Hematopoietic multipotent progenitor cell treated with erythropoietin and hydrocortisone succinate and interleukin-3 and kit ligand, for 4 days (in vitro differentiated cells): ENCODE measurements around the gene SLC7A1.

Experiments used
- DNase-seq: peaks from one replicate; pipeline ENCODE4 v3.0.0-alpha.2; 2015

Gene SLC7A1

DNA sequence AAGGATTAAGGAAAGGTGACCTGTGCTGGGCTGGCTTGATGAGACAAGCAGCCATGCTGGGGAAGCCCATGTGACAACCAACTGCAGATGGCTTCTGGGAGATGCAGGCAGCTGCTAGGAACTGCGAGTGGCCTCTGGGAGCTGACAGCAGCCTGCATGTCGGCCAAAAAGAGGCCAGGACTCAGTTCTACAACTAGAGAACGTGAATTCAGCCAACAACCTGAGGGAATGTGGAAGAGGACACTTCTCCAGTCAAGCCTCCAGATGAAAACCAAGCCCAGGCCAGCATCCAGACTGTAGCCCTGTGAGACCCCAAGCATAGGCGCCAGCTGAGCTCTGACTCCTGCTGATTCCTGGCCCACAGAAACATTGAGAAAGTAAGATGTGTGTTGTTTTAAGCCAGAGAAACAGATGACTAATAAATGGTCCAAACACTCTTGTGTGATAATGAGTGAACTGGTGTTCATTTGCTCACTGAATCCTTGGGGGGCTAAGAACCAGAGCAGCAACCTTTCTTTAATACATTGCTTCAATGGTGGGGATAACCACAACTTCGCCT, 45.0 kb downstream of the SLC7A1 start:
- no peak for DNase-seq

DNA sequence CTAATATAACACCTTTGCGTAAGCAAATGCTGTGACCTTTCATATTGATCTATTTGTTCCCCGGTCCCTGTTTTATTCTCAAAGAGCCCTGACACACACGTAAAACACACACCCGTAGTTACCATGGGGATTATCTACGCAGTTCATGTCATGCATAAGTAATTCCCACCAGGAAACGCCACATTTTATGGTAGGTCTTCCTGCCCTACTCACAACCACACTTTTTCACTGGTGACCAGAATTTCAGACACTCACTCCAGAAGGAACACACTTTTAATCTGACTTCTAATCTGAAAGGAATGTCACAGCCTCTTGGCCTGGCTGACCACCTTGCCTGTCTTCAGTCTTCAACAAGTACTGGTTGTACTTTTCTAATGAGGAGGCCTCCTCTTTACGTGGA, 46.8 kb downstream of the SLC7A1 start:
- DNase-seq: peak; percentile 47

DNA sequence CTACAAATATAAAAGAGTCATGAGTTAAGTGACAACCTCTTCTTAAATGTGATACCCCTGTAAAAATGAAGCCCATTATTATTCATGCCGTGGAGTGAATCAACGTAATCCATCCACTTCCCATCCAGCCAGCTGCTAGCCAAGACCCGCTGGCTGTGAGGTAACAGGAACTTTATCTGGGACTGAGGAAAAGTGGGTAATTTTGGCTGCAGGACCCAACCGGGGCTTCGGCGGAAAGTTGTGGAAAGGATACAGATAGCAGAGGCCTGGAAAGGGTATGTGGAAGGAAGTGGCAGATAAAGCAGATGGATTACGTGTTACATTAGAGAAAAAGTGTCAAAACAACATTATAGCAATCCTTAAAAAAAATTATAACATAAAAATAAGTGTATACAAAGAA, 48.3 kb downstream of the SLC7A1 start:
- peak; percentile 29 for DNase-seq

DNA sequence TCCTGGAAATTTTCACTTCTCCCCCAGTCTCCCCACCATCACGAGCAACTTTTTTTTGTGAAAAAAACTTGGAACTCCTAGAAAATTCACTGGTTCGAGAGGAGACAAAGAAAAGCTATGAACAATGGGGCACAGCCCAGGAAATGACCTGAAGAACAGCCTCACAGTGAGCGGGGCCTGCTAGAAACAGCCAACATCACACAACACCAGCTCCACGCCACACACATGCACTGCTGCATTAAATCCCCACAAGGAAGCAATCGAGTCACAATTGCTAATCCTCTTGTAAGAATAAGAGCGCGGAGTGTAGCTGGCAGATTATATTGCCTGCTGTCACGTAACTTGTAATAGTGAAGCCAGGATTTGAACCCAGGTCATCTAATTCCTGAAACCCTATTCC, 48.8 kb downstream of the SLC7A1 start:
- DNase-seq: no peak

DNA sequence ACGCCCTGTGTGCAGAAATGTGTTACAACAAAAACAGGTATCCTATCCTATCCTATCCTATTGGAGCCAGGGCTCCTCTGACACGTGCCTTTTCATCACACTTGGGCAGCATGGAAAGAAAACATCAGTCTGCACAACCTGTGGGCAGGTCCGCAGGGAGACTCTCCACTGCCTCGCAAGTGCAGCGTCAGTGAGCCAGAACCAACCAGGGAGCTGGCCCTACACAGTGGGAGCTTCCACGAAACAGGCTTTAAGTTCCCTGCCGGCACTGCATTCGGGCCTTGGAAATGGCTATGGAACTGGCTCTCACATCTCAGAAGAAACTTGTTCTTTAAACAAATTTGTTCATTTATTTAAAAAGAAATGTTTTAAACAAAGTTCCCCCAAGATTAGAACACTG, 49.5 kb downstream of the SLC7A1 start:
- DNase-seq: no peak

DNA sequence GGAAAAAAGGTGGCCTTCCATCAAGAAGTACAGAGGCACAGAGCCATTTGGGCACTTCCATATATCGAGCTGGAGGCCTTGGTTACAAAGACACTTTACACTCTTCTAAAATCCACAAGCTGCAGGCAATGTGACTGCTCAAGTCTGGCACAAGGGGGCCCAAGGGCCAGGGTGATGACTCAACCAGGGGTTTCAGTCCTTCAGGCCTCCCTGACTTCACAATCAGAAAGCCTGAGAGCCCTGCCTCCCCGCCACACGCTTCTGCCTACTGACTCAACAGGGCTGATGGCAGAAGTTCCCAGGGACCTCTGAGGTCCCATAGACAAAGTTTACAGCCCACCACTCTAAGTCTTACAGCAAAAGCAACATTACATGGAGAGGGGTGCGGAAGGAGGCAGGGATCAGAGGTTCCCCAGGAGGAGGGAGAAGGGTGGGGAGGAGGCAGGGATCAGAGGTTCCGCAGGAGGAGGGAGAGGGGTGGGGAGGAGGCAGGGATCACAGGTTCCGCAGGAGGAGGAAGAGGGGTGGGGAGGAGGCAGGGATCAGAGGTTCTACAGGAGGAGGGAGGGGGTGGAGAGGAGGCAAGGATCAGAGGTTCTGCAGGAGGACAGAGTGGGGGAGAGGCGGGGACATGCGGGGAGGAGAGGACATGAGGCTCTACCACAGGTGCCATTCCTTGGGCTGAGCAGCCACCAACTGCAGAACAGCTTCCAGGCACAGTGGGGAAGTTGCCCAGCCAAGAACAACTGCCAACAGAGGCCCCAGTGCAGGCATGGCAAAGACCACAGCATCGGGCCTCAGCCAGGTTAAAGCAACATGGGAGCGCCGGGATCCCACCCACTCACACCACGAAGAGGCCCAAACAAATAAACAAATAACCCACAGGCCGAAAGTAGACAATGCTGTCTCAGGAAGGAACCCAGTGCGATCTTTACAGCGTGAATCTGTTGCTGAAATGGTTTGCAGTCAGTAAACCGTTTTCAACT, 52.0 kb downstream of the SLC7A1 start:
- DNase-seq: peak; percentile 67

DNA sequence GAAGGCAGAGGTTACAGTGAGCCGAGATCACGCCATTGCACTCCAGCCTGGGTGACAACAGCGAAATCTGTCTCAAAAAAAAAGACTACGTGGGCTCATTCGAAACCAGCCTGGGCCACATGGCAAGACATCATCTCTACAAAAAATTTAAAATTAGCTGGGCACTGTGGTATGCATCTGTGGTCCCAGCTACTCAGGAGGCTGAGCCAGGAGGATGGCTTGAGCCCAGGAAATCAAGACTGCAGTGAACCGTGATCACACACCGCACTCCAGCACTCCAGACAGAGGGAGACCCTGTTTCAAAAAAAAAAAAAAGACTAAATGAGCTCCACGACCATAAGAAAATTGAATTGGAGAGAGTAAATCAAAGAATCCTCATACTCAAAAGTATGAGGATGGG, 53.1 kb downstream of the SLC7A1 start:
- no peak for DNase-seq

DNA sequence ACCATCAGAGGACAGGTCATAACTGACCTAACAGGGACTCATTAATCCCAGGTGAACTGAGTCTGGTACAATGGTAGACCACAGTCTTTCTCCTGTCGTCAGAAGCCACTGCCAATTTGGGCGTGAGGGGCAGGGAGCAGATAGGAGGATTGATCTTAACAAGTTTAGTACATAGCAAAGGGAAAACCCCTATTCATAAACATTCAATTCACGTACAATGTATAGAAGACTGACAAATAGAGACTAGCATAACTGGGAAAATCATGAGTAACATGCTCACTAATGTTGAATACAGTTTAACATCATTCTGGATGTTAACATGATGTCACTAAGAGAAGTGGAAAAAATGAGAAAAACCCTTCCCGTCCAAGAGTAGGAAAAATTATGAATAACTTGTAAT, 54.1 kb downstream of the SLC7A1 start:
- DNase-seq: no peak

DNA sequence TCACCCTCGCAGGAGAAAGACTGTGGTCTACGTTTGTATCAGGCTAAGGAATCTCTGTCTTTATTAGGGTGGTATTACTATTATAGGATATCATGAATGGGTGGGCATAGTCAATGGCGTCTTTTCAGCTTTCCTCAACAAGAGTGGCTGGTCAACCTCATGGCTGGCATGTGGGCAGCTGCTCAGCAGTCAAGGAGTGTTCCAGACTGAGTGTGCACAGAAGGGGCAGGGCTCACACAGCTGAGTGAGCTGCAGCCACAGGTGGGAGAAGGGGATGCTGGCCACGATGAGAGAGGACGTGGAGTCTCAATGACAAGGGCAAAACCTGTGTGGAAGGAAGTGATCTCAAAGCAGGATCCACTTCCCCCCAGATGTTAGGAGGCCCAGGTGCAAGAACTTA, 54.7 kb downstream of the SLC7A1 start:
- no peak for DNase-seq

DNA sequence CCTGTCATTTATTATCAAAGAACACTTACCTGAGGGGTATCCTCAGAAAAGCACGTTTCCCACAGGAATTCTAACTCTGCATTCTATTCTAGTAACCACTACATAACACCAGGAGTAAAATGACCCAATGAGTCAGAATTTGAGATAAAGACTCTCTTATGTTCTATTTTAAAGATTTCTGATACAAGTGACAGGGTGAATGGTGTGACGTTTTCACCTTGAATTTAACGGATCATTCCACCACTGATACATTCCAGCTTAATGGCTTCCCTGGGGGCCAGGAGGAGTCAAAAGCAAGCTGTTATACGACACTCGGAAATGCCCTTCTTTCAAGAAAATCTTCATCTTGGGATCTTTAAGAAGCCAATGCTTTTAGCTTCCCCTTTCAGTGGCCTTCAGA, 55.2 kb downstream of the SLC7A1 start:
- DNase-seq: no peak

DNA sequence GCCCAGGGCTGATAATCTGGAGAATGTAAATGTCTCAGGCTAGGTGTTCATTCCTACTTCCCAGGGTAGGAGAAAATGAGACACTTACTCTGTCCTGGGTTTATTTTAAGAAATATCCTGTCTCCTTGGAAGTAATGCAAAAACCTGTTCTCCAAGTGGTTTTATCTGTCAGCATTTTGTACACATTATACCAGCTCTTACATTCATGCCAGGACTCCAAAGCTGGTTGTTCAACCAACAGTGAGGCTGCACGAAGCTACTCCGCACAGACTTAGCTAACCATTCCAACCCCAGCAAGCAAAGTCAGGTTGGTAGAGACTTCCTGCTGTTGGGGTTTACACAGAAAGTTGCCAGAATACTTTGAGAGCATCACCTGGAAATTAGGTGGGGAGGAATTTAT, 55.6 kb downstream of the SLC7A1 start:
- DNase-seq: no peak

DNA sequence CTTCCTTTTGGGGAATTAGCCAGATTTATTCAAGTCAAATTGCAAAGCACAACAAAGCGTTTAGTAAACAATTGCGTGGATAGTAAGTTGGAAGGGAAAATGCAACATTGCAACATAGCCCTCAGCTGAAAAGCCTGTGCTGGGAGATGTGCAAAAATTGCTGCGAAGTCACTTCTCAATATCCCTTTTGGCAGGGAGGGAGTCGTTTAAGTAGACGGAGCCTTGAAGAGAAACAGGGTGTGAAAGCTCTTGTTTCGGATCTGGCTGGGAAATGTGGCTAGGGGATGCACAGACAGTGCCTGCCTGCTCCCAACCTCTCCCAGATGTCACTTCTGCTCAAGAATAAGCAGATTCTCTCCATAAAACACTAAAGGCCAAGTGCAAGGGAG, 56.8 kb downstream of the SLC7A1 start:
- DNase-seq: no peak

DNA sequence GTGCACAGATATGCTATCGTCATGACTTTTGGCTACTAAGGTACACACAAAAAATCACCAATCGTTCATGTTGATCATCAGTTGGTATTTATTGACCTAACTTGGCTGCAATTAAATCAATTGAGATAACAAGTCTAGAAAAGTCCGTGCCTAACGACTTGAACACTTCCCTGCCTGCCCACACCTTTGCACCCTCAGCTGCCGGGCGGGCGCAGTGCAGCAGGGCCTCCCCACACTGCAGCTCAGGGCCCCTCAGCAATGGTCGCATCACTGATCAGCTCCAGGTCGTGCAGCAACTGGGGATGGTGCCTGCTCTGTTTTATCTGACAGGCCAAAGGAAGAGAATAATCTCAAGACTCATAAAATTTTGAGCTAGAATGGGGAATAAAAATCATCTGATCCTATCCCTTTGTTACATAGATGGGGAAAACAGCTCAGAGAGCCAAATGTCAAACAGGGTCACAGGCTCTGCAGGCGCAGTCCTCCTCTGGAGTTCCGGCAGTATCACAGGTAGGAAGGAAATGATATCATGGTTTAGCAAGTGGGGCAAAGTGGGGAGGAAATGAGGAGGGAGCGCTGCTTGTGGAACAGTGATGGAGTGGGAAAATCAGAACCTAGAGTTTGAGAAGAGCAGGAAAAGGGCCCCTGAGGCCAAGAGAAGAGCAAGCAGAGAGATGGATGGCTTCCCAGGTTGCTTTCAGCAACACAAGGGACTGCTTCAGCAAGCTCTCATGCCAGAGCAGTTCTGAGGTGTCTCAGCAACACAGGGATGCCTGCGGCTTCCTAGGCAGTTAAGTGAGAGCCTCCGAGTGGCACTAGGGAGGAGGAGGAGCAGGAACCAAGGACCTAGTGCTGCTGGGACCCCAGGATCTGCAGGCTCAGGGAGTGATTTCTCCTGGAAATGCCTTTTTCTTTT, 57.5 kb downstream of the SLC7A1 start:
- no peak for DNase-seq

DNA sequence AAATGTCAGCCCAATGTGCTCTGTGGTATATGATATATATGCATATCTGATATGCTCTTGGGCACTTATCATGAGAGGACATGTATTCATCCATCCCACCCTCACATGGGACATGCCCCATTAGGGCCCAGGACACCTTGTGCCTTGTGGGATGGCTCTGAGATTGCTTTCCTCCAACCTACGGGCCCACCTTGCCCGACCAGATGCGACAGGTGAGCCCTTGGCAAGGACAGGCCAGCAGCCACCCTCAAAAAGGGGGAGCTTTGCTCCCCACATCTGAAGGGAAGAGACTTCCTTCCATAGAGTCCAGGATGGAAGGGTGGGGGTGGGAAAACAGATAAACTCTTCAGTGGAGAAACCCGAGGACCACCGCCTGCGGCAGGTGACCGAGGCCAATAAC, 58.6 kb downstream of the SLC7A1 start:
- DNase-seq: peak; percentile 7

DNA sequence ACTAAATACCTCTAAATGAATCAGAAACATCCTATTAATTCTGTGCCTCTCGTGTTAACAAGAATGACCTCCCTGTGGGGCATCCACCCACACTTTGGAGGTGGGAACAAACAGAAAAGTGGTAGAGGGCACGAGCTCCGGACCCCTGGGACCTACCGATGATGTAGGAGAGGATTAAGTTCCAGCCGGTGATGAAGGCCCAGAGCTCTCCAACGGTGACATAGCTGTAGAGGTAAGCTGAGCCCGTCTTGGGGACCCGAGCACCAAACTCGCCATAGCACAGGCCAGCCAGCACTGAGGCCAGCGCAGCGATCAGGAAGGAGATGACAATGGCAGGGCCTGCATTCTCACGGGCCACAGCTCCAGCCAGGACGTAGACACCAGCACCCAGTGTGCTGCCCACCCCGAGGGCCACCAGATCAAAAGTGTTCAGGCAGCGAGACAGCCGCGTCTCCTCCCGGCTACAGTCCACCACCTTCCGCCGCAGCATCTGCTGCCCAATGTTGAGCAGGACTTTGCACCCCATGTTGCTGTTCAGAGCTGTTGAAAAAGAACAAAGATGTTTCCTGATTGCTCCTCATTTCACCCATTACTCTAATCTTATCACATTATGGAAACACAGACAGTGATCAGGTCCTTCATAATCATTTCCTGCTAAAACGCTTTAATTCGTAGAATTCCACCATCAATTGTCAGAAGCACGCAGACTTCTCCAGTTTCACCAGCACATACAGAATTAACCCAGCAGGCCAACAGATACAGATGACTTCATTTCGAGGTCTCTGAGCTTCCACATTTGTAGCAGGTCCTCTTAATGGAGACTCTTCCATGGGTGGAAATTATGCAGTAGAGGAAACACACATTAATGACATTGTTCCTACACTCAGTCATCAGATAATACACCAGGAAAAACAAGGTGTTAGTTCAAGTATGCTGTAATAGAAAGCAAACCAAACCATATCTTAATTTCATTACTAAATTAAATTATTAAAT, 59.5 kb downstream of the SLC7A1 start:
- DNase-seq: no peak

DNA sequence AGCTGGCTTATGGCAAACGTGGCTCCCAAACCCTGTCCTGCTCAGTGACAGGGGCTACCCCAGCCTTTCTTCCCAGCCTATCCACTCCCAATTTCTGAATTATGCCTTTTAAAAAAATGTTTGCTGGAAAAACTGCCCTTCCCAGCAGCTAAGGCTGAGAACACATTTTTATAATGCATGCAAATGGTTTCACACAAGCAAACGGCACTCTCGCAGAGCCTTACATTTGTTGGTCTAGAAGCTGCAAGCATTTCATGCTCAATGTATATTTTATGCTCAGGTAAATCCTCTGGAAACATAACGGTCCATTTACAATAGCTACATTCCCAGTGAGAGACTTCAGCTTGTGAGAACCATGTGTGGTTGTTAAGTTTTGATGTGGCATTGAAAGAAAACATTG, 61.4 kb downstream of the SLC7A1 start:
- no peak for DNase-seq

DNA sequence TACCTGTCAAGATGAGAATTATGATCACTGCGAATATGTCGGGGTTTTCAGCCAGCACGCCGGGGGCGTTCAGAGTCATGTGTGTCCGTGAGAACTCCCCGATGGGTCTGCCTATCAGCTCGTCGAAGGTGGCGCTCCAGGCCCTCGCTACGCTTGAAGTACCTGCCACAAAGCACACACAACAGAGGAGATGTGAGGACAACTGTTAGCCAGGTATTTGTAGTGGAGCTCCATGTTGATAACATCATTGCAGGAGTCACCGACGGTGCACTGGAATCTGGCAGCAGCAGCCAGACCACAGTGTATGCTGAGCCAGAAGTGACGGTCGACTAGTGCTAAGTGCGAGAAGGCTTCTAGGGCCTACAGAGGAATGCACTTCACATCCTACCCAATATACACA, 62.7 kb downstream of the SLC7A1 start:
- DNase-seq: no peak

DNA sequence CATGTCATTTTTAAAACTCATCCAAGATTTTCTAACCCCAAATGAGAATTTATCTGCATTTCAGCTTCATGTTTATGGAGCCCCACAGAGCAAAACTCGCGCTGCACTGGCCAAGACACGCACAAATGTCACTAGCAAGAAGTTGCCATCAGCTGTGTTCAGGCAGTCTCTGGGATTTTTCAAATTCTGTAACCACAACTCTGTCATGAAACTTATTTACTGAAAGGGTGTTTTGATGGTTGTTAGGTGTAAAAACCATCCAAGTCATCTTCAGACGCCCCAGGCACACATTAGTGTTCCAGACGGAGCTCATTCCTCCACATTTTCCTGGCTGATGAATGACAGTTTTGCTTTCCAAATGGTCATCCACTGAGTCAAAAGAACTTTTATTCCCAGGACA, 63.4 kb downstream of the SLC7A1 start:
- DNase-seq: no peak

DNA sequence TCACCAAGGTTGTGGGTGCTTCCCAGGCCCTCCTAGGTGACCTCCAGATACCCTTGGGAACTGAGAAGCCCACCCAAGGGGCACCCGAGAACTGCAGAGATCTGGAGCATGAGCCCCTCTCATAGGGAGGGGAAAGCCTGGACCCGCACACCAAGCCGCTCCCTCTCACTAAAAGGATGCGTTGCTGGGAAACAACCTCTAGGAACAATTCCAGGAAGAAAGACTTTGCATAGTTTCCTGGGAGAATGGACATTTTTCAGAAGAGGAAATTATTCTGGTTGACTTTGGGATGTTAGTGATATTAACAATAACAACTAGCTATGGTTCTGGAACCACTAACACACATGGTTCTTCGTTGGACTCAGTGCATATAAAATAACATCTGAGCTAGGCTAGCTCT, 64.6 kb downstream of the SLC7A1 start:
- no peak for DNase-seq

DNA sequence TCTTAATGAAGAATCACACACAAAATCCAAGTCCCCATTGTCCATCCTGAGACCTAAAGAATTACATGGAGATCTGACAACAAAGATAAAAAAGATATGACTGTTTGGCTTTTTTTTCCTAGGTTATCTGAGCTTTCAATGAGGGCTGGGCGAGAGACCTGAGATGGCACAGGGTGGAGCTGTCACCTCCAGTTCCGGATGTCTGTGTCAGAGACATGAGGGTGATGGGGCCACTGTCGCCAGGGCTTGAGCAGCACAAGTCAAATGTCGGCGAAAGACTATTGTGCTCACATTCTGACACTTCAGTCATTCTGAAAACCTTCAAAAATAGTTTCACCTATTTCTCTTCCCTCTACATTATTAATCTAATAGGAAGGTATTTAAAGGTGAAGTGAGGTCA, 65.7 kb downstream of the SLC7A1 start:
- DNase-seq: no peak

DNA sequence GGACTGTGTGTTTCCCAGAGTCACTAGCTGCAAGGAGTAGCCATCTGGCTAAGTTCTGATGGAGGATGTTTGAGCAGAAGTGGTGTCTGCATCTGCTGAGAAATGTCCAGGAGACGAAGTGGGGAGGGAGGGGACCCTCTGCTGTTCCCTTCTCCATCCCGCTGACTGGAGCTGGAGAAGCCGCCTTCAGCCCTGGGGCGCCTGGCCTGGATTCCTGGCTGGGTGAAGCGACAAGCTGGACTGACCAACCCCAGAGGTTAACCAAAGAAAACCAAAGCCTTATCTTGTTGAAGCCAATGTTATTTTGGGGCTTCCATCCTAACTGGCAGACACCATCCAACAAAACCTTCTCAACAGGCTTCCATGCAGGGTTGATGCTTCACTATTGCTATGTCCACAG, 67.6 kb downstream of the SLC7A1 start:
- DNase-seq: no peak

DNA sequence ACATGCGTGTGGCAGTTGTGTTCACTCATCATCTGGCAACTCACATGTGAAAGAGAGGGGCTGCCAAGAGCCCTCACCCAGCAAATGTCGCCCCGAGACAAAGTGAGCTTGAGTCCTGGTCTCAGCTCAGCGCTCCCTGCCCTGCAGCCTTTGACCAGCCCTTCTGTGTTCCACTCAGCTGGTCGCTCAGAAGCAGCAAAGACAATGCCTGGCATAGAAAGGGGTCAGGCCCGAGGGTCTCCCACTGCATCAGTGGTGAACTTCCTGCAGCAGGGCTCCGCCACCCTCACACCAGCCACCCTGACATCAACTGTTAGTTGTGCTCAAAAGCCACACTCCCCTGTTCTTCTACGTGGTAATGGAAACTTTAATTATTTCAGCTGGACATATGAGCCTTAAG, 68.0 kb downstream of the SLC7A1 start:
- DNase-seq: no peak
